ENCODE data around the gene EDAR. TPM values are rescaled to one million over a fixed set of nuclear protein-coding genes. Genes with fewer than 3 reads are reported as not detected.
A peak's percentile ranks its signal among the peaks of the same experiment; 100 is the strongest.

Gene EDAR
- total RNA-seq, 1 donor from 2014 or later: not detected

- Histone ChIP-seq H3K4me3 (ENCODE audit: insufficient read depth, low read depth, low read length) (no peak overlapping the region), H3K79me2 (ENCODE audit: insufficient read depth, low read length) (no peaks in the 10 kb centered on the region), H3K4me1 (ENCODE audit: insufficient read depth, low read length) (no peaks in the 10 kb centered on the region), H3K36me3 (ENCODE audit: insufficient read depth, low read length) (no peaks in the 10 kb centered on the region), H2AFZ (ENCODE audit: low read depth, low read length) (no peak overlapping the region), H3K27me3 (ENCODE audit: insufficient read depth, low read length) (no peaks in the 10 kb centered on the region), H3K27ac (ENCODE audit: low read depth, low read length) (no peak overlapping the region), H3K9me3 (ENCODE audit: insufficient read depth, low read depth, low read length) (no peaks in the 10 kb centered on the region), H3K4me2 (ENCODE audit: low read length) (no peak overlapping the region), H4K20me1 (ENCODE audit: insufficient read depth, low read length) (no peaks in the 10 kb centered on the region), H3K9ac (ENCODE audit: low read length) (no peak overlapping the region)
- FAIRE-seq (no peak), DNase-seq (ENCODE audit: low read depth) (no peak)
- H3K4me1 Mint-ChIP-seq (ENCODE audit: low read depth, unreplicated experiment): peaks cover 9% of the 10 kb centered on the region
- peaks cover 5% of the 10 kb centered on the region for H3K36me3 Mint-ChIP-seq (ENCODE audit: low read depth, unreplicated experiment)
- H3K27me3 Mint-ChIP-seq (ENCODE audit: low read depth, unreplicated experiment): no peaks in the 10 kb centered on the region
- no peak for TF ChIP-seq CTCF (IDR thresholded peaks at IDR 0.05; ENCODE audit: insufficient read depth, low read depth, low read length)
- TF ChIP-seq EZH2 (IDR thresholded peaks at IDR 0.05; ENCODE audit: insufficient read depth, low read length): no peak
- no peak overlapping the region for H3K27ac Mint-ChIP-seq (ENCODE audit: unreplicated experiment)
- no peak overlapping the region for H3K4me3 Mint-ChIP-seq (ENCODE audit: unreplicated experiment)
- H3K9me3 Mint-ChIP-seq (ENCODE audit: unreplicated experiment): no peaks in the 10 kb centered on the region
Measured at GRCh38 chr2:108854484-108854883, 134.5 kb downstream of the EDAR start.

GRCh38 chr2:108853421-108853820, 135.6 kb downstream of the EDAR start:
- H4K20me1 ChIP-seq (ENCODE audit: insufficient read depth, low read length): no peaks in the 10 kb centered on the region
- DNase-seq (ENCODE audit: low read depth) (peak; percentile 60), FAIRE-seq (no peak)
- no peaks in the 10 kb centered on the region for H3K9me3 ChIP-seq (ENCODE audit: insufficient read depth, low read depth, low read length)
- H3K9me3 Mint-ChIP-seq (ENCODE audit: unreplicated experiment): no peaks in the 10 kb centered on the region
- peaks cover 7% of the 10 kb centered on the region for H3K4me1 Mint-ChIP-seq (ENCODE audit: low read depth, unreplicated experiment)
- no peak overlapping the region for H3K4me3 ChIP-seq (ENCODE audit: insufficient read depth, low read depth, low read length)
- no peaks in the 10 kb centered on the region for H3K36me3 ChIP-seq (ENCODE audit: insufficient read depth, low read length)
- no peak overlapping the region for H3K27ac ChIP-seq (ENCODE audit: low read depth, low read length)
- H3K27me3 ChIP-seq (ENCODE audit: insufficient read depth, low read length): no peaks in the 10 kb centered on the region
- H3K4me3 Mint-ChIP-seq (ENCODE audit: unreplicated experiment): no peak overlapping the region
- no peak overlapping the region for H3K4me2 ChIP-seq (ENCODE audit: low read length)
- H3K4me1 ChIP-seq (ENCODE audit: insufficient read depth, low read length): no peaks in the 10 kb centered on the region
- H3K27ac Mint-ChIP-seq (ENCODE audit: unreplicated experiment): no peak overlapping the region
- TF ChIP-seq CTCF (IDR thresholded peaks at IDR 0.05; ENCODE audit: insufficient read depth, low read depth, low read length) (no peak), EZH2 (IDR thresholded peaks at IDR 0.05; ENCODE audit: insufficient read depth, low read length) (no peak)
- H3K9ac ChIP-seq (ENCODE audit: low read length): no peak overlapping the region
- H3K36me3 Mint-ChIP-seq (ENCODE audit: low read depth, unreplicated experiment): peaks cover 9% of the 10 kb centered on the region
- H2AFZ ChIP-seq (ENCODE audit: low read depth, low read length): no peak overlapping the region
- H3K27me3 Mint-ChIP-seq (ENCODE audit: low read depth, unreplicated experiment): no peaks in the 10 kb centered on the region
- H3K79me2 ChIP-seq (ENCODE audit: insufficient read depth, low read length): no peaks in the 10 kb centered on the region

- Mint-ChIP-seq H3K4me3 (ENCODE audit: unreplicated experiment) (no peak overlapping the region), H3K36me3 (ENCODE audit: low read depth, unreplicated experiment) (peaks cover 9% of the 10 kb centered on the region), H3K27me3 (ENCODE audit: low read depth, unreplicated experiment) (no peaks in the 10 kb centered on the region), H3K27ac (ENCODE audit: unreplicated experiment) (no peak overlapping the region), H3K9me3 (ENCODE audit: unreplicated experiment) (no peaks in the 10 kb centered on the region), H3K4me1 (ENCODE audit: low read depth, unreplicated experiment) (peaks cover 7% of the 10 kb centered on the region)
- no peak overlapping the region for H2AFZ ChIP-seq (ENCODE audit: low read depth, low read length)
- TF ChIP-seq CTCF (IDR thresholded peaks at IDR 0.05; ENCODE audit: insufficient read depth, low read depth, low read length) (no peak), EZH2 (IDR thresholded peaks at IDR 0.05; ENCODE audit: insufficient read depth, low read length) (no peak)
- H3K27ac ChIP-seq (ENCODE audit: low read depth, low read length): no peak overlapping the region
- H3K4me1 ChIP-seq (ENCODE audit: insufficient read depth, low read length): no peaks in the 10 kb centered on the region
- no peak overlapping the region for H3K4me3 ChIP-seq (ENCODE audit: insufficient read depth, low read depth, low read length)
- FAIRE-seq (no peak), DNase-seq (ENCODE audit: low read depth) (no peak)
- no peaks in the 10 kb centered on the region for H3K27me3 ChIP-seq (ENCODE audit: insufficient read depth, low read length)
- H3K79me2 ChIP-seq (ENCODE audit: insufficient read depth, low read length): no peaks in the 10 kb centered on the region
- H3K9ac ChIP-seq (ENCODE audit: low read length): no peak overlapping the region
- H3K4me2 ChIP-seq (ENCODE audit: low read length): no peak overlapping the region
- H3K9me3 ChIP-seq (ENCODE audit: insufficient read depth, low read depth, low read length): no peaks in the 10 kb centered on the region
- no peaks in the 10 kb centered on the region for H4K20me1 ChIP-seq (ENCODE audit: insufficient read depth, low read length)
- no peaks in the 10 kb centered on the region for H3K36me3 ChIP-seq (ENCODE audit: insufficient read depth, low read length)
Measured at GRCh38 chr2:108852375-108852774, 136.6 kb downstream of the EDAR start.

All from astrocyte (in vitro differentiated cells and primary cell).